ENCODE data around the gene HSF2.

DNA sequence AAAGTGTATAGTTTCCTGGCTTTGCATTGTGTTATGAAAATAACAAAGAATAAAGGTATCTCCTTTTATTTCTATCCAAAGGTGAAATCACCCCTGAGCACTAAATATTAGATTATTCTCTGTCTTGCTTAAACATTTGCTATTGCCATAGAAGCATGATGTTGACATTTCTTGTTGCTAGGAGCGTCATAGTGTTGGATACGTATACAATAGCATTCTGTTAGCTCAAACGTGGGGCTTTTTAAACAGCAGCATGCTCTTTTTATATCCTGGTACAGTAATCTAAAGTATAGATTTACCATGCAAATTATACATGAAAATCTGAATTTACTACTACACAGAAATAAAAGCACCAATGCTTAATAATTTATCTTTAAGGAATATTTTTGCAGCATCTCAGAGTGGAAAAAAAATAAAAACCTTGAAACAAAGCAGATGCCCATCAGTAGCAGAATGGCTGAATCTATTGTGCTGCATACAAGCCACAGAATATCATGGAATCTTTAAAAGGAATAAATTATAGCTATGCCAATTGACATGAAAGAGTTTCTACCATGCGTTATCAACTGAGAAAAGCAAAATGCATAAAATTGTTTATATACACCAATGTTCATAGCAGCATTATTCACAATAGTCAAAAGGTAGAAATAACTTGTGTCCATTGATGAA lies 9.6 kb upstream of the HSF2 start:
- TF ChIP-seq, protein P1, sequence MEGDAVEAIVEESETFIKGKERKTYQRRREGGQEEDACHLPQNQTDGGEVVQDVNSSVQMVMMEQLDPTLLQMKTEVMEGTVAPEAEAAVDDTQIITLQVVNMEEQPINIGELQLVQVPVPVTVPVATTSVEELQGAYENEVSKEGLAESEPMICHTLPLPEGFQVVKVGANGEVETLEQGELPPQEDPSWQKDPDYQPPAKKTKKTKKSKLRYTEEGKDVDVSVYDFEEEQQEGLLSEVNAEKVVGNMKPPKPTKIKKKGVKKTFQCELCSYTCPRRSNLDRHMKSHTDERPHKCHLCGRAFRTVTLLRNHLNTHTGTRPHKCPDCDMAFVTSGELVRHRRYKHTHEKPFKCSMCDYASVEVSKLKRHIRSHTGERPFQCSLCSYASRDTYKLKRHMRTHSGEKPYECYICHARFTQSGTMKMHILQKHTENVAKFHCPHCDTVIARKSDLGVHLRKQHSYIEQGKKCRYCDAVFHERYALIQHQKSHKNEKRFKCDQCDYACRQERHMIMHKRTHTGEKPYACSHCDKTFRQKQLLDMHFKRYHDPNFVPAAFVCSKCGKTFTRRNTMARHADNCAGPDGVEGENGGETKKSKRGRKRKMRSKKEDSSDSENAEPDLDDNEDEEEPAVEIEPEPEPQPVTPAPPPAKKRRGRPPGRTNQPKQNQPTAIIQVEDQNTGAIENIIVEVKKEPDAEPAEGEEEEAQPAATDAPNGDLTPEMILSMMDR (conservative IDR thresholded peaks at IDR 0.05; ENCODE audit: low read depth in 2 of 2): no peak
- TF ChIP-seq EZH2phosphoT487 (IDR thresholded peaks at IDR 0.05; ENCODE audit: unreplicated experiment) (no peak), EZH2 (IDR thresholded peaks at IDR 0.05; ENCODE audit: low read depth, unreplicated experiment) (no peak), POLR2AphosphoS5 (IDR thresholded peaks at IDR 0.05; ENCODE audit: low read depth) (no peak), ZNF114 (CRISPR knock-in tag; IDR thresholded peaks at IDR 0.05) (no peak), JUNB (IDR thresholded peaks at IDR 0.05; ENCODE audit: unreplicated experiment) (no peak), STAT1 (IDR thresholded peaks at IDR 0.05; ENCODE audit: unreplicated experiment) (no peak), CREB1 (CRISPR knock-in tag; IDR thresholded peaks at IDR 0.05; ENCODE audit: low read depth) (no peak)
- TF ChIP-seq, protein P2, sequence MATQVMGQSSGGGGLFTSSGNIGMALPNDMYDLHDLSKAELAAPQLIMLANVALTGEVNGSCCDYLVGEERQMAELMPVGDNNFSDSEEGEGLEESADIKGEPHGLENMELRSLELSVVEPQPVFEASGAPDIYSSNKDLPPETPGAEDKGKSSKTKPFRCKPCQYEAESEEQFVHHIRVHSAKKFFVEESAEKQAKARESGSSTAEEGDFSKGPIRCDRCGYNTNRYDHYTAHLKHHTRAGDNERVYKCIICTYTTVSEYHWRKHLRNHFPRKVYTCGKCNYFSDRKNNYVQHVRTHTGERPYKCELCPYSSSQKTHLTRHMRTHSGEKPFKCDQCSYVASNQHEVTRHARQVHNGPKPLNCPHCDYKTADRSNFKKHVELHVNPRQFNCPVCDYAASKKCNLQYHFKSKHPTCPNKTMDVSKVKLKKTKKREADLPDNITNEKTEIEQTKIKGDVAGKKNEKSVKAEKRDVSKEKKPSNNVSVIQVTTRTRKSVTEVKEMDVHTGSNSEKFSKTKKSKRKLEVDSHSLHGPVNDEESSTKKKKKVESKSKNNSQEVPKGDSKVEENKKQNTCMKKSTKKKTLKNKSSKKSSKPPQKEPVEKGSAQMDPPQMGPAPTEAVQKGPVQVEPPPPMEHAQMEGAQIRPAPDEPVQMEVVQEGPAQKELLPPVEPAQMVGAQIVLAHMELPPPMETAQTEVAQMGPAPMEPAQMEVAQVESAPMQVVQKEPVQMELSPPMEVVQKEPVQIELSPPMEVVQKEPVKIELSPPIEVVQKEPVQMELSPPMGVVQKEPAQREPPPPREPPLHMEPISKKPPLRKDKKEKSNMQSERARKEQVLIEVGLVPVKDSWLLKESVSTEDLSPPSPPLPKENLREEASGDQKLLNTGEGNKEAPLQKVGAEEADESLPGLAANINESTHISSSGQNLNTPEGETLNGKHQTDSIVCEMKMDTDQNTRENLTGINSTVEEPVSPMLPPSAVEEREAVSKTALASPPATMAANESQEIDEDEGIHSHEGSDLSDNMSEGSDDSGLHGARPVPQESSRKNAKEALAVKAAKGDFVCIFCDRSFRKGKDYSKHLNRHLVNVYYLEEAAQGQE (IDR thresholded peaks at IDR 0.05; ENCODE audit: unreplicated experiment): no peak
- TF ChIP-seq, protein P3, sequence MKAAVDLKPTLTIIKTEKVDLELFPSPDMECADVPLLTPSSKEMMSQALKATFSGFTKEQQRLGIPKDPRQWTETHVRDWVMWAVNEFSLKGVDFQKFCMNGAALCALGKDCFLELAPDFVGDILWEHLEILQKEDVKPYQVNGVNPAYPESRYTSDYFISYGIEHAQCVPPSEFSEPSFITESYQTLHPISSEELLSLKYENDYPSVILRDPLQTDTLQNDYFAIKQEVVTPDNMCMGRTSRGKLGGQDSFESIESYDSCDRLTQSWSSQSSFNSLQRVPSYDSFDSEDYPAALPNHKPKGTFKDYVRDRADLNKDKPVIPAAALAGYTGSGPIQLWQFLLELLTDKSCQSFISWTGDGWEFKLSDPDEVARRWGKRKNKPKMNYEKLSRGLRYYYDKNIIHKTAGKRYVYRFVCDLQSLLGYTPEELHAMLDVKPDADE (IDR thresholded peaks at IDR 0.05): no peak
